RKO (cell line): ENCODE measurements around the gene LIAS.
"Not testable (repeated sequence)": the region's sequence is repeated elsewhere in the genome, so short reads cannot be mapped to it uniquely, and the experiment has no call there.

Experiments used
- DNase-seq: peaks from one replicate; pipeline ENCODE4 v3.0.0-alpha.2; 2016; ENCODE audit warnings: low spot score

Gene LIAS

DNA sequence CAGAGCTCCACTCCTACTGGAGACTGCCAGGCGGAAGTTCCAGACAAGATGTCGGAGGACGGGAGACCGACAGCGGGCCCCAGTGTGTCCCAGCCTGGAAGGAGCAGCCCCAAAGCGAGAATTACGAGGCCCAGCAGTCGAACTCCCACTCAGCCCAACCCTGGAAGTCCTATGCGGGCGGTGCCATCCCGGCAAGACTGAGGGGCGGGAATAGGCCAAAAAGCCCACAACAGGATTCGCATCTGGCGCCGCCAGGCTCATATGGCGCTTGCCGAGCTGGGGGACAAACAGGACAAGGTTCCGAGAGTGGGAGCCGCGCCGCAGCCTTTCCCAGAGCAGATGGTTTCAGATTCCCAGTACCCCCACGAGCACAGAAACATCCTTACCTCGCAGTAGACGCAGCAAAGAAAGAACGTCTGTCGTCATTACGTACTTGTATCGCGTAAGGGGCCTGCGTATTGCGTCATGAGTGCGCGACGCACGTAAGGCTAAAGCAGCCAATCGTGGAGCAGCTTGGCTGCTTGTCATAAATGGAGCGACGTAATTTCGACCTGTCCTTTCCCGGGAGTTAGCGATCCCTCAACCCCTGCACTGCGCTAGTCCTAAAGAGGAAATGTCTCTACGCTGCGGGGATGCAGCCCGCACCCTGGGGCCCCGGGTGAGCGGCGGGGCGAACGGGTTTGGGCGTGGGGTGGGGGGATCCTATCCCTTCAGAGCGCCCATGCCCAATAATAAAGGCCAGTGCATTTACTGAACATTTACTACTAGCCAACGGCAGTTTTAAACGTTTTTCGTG is at the start of gene LIAS, which contains the start of gene RPL9:
Gene LIAS (plus strand): TSS at position 552 of the 796 bp plus-strand sequence. CDS start 62 bp downstream, at position 614.
Gene RPL9 (minus strand): TSS at position 418 of the 796 bp plus-strand sequence. CDS start 483 bp downstream, outside the sequence.
- DNase-seq: peak; percentile 99

- DNase-seq: peak; percentile 32
Observed at GRCh38 chr4:39410415-39410814, 48.4 kb upstream of the LIAS start.

DNA sequence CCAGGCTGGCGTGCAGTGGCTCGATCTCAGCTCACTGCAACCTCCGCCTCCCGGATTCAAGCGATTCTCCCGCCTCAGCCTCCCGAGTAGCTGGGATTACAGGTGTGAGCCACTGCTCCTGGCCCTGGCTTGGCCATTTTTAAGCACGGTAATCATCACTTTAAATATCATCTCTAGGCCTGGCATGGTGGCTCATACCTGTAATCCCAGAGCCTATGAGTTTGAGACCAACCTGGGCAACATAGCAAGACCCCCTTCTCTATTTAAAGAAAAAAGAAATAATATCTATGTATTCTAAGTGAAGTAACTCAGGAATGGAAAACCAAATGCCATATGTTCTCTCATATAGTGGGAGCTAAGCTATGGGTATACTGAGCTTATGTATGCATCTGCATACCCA is 47.3 kb upstream of the LIAS start:
- DNase-seq: not testable (repeated sequence)

- DNase-seq: no peak
Observed at GRCh38 chr4:39415678-39416283, 43.1 kb upstream of the LIAS start.

DNA sequence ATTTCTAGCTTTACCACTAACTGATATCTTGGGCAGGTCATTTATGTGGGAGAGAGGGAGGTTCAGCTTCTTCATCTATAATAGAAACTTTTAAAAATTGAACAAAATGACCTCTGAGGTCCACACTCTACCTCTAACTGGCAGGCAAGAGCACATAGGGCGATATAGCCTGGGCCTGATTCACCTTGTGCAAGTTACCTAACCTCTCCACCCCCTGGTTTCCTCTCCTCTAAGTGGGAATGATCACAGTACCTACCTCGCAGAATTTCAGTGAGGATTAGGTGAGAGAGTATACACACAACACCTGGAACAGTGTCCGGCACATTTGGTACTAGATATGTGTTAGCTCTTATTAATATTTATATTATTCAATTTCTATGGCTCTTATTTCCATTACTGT is 36.6 kb upstream of the LIAS start:
- DNase-seq: no peak

- DNase-seq: not testable (repeated sequence)
Observed at GRCh38 chr4:39425297-39425696, 33.6 kb upstream of the LIAS start.

DNA sequence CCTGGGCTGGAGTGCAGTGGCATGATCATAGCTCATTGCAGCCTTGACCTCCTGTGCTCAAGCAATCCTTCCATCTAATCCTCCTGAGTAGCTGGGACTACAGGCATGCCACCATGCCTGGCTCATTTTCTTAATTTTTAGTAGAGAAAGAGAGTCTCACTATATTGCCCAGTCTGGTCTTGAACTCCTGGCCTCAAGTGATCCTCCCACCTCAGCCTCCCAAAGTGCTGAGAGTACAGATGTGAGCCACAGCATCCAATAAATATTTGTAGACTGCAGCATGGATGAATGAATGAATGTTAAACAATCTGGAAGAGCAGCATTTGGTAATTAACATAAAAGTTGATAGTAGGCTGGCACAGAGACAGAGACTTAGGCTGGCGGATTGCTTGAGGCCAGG is 32.1 kb upstream of the LIAS start:
- no peak for DNase-seq

DNA sequence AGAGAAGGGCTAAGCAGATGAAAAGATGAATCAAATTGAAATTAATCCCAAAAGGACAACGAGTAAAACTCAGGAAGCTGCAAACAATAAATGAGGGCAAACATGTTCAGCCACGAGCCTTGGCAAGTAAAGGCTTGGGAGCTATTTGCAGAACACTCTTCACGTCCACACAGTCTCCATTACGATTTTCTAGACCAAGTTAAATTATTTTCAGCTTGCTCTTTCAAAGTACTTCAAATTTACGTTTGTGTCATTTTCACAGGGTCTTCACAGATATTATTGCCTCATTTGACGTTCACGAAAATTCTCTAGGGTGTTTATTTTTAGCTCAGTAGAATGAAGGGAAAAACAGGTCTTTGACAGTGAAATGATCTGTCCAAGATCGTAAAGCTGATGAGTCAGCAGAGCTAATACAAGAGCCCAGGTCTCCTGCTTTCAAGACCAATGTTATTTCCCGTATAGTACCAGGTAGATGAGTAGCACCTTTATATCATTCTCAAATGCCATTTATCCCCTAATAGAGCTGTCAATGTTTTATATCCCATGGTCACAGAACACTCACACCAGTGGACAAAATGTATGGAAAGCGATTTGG is 31.2 kb upstream of the LIAS start:
- DNase-seq: no peak

GRCh38 chr4:39429476-39430334 is 29.2 kb upstream of the LIAS start:
- DNase-seq: no peak

- no peak for DNase-seq
Observed at GRCh38 chr4:39433878-39434492, 24.9 kb upstream of the LIAS start.

- DNase-seq: no peak
Observed at GRCh38 chr4:39435659-39436563, 22.9 kb upstream of the LIAS start.

- DNase-seq: no peak
Observed at GRCh38 chr4:39441593-39441992, 17.3 kb upstream of the LIAS start.

- no peak for DNase-seq
Observed at GRCh38 chr4:39442998-39443397, 15.9 kb upstream of the LIAS start.

GRCh38 chr4:39446483-39446841 is 12.4 kb upstream of the LIAS start:
- no peak for DNase-seq

- DNase-seq: no peak
Observed at GRCh38 chr4:39446842-39447573, 11.8 kb upstream of the LIAS start.

DNA sequence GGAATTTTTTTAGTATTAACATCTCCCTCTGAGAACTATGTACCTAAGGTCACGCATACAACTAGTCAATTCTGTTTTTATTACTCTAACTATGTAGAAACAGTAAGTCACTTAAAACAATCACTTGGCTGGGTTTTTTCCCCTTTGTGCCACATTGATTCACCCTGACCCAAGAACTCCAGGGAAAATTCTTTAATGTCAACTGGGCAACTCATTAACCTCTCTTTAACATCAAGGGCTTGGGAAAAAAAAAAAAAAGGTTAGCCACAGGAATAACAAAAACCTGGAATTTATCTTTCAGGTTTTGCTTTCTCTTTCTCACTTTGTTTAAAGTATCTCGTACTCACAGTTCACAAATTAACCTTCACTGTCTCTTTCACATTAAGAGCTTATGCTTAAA is 8.2 kb upstream of the LIAS start:
- no peak for DNase-seq

DNA sequence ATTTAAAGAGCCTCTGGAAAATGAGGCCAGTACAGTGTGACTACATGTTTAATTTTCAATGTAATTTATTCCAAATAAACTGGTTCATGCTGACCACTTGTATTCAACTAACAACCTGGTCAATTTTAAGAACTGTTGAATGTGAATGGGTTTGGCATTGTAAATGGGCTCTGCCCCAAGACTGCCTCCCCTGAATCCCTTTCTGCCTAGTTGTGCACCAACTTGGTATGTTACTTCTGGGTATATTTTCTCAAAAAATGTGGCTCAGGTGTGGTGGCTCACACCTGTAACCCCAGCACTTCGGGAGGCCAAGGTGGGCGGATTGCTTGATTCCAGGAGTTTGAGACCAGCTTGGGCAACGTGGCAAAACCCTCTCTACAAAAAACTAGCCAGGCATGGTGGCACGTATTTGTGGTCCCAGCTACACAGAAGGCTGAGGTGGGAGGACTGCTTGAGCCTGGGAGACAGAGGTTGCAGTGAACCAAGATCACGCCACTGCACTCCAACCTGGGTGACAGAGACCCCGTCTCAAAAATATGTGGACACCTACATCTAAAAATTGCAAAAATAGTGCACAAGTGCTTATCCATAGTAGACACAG is 7.3 kb upstream of the LIAS start:
- no peak for DNase-seq

- DNase-seq: no peak
Observed at GRCh38 chr4:39452153-39452859, 6.5 kb upstream of the LIAS start.
